C4-2B (cell line): ENCODE measurements around the gene GNG4.

Experiments used
- ZFX ChIP-seq: fragments of 450-650 bp; IDR thresholded peaks from 2 replicates; pipeline ENCODE4 v1.6.1; 2017
- TF ChIP-seq, protein P1 (sequence below): fragments of 450-650 bp; conservative IDR thresholded peaks from 2 replicates; pipeline ENCODE4 v1.5.1; 2017; ENCODE audit warnings: mild to moderate bottlenecking

DNA sequence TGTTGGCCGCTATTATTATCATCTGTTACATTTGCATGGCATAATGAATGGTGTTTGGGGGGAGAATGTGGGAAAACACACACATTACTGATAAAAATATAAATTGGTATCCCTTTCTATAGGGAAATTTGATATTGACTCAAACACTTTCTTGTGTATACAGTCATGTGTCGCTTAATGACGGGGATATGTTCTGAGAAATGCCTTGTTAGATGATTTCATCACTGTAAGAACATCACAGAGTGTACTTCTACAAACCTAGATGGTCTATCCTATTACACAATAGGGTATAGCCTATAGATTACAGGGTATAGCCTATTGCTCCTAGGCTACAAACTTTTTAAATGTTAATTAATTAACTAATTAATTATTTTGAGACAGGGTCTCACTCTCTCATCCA is 78.1 kb downstream of the GNG4 start:
- TF ChIP-seq, protein P1, sequence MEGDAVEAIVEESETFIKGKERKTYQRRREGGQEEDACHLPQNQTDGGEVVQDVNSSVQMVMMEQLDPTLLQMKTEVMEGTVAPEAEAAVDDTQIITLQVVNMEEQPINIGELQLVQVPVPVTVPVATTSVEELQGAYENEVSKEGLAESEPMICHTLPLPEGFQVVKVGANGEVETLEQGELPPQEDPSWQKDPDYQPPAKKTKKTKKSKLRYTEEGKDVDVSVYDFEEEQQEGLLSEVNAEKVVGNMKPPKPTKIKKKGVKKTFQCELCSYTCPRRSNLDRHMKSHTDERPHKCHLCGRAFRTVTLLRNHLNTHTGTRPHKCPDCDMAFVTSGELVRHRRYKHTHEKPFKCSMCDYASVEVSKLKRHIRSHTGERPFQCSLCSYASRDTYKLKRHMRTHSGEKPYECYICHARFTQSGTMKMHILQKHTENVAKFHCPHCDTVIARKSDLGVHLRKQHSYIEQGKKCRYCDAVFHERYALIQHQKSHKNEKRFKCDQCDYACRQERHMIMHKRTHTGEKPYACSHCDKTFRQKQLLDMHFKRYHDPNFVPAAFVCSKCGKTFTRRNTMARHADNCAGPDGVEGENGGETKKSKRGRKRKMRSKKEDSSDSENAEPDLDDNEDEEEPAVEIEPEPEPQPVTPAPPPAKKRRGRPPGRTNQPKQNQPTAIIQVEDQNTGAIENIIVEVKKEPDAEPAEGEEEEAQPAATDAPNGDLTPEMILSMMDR = no peak
- TF ChIP-seq ZFX = no peak
